ENCODE results near the gene SPOCK1. TPM values are rescaled to one million over a fixed set of nuclear protein-coding genes. Genes with fewer than 3 reads are reported as not detected.

Gene SPOCK1
- total RNA-seq, 1 experiment from 2014 or later, result 10.9 TPM

DNA sequence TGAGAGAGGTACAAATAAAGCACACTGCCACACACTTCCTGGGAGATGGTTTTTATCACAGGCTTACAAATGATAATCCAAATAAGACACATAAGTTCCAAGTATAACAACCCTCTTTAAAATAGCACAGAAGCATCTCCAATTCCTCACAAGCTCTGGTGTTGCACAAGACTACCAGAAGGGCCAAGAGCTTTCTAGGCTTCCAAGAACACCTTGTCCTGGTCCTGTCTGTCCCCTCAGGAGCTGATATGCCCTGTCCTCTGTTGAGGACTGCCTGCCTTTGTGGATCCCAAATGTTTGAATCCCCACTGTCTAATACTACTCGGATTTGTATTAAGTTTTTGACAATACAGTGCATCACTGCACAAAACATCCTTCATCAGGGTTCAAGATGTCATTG lies 110.1 kb downstream of the SPOCK1 start:
- Mint-ChIP-seq H3K4me1 (no peaks in the 10 kb centered on the region), H3K36me3 (ENCODE audit: insufficient read depth in 1 of 3, low read depth in 3 of 3) (no peaks in the 10 kb centered on the region; a peak in 1 of 7 replicates), H3K9me3 (peaks cover 3 to 14% of the 10 kb centered on the region in 2 experiments; a peak in 4 of 5 replicates), H3K27me3 (ENCODE audit: low read depth) (peaks cover 2% of the 10 kb centered on the region), H3K4me3 (no peak overlapping the region), H3K27ac (no peak overlapping the region)
- no peaks in the 10 kb centered on the region for H3K9me3 ChIP-seq (ENCODE audit: control insufficient read depth, low read depth, low read length)
- no peak overlapping the region for H3K27ac ChIP-seq (ENCODE audit: insufficient read length, low read depth, low read length)
- no peak overlapping the region for H3T11ph ChIP-seq (ENCODE audit: low read length)
- no peak overlapping the region for H3K4me2 ChIP-seq (ENCODE audit: insufficient read depth, insufficient read length, low read length)
- no peaks in the 10 kb centered on the region for H3K79me2 ChIP-seq (ENCODE audit: insufficient read depth, low read length)
- no peak overlapping the region for H3K23ac ChIP-seq (ENCODE audit: insufficient read length, low read depth, low read length)
- TF ChIP-seq, protein P1, sequence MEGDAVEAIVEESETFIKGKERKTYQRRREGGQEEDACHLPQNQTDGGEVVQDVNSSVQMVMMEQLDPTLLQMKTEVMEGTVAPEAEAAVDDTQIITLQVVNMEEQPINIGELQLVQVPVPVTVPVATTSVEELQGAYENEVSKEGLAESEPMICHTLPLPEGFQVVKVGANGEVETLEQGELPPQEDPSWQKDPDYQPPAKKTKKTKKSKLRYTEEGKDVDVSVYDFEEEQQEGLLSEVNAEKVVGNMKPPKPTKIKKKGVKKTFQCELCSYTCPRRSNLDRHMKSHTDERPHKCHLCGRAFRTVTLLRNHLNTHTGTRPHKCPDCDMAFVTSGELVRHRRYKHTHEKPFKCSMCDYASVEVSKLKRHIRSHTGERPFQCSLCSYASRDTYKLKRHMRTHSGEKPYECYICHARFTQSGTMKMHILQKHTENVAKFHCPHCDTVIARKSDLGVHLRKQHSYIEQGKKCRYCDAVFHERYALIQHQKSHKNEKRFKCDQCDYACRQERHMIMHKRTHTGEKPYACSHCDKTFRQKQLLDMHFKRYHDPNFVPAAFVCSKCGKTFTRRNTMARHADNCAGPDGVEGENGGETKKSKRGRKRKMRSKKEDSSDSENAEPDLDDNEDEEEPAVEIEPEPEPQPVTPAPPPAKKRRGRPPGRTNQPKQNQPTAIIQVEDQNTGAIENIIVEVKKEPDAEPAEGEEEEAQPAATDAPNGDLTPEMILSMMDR (conservative IDR thresholded peaks at IDR 0.05), result no peak
- no peak overlapping the region for H4K8ac ChIP-seq (replicated peaks; ENCODE audit: insufficient read length, low read depth, low read length)
- no peak overlapping the region for H3K14ac ChIP-seq (ENCODE audit: insufficient read depth, low read length)
- H2BK5ac ChIP-seq (ENCODE audit: insufficient read length, low read length), result no peak overlapping the region
- no peaks in the 10 kb centered on the region for H3K27me3 ChIP-seq (ENCODE audit: insufficient read depth, low read length)
- H3K79me1 ChIP-seq (ENCODE audit: insufficient read depth, low read depth, low read length, poor library complexity, severe bottlenecking), result no peaks in the 10 kb centered on the region
- no peak overlapping the region for H3K4ac ChIP-seq (ENCODE audit: low read depth, low read length)
- H2AK5ac ChIP-seq (ENCODE audit: insufficient read length, low read length), result no peak overlapping the region
- no peak for DNase-seq
- no peaks in the 10 kb centered on the region for H3K4me1 ChIP-seq (ENCODE audit: insufficient read depth, low read length)
- no peak overlapping the region for H3K9ac ChIP-seq (ENCODE audit: extremely low read depth, insufficient read length, low read length)
- no peak overlapping the region for H4K91ac ChIP-seq (ENCODE audit: insufficient read length, low read depth, low read length)
- no peak overlapping the region for H3K18ac ChIP-seq (ENCODE audit: insufficient read length, low read depth, low read length)
- H4K20me1 ChIP-seq (ENCODE audit: control insufficient read depth, insufficient read depth, insufficient read length), result no peaks in the 10 kb centered on the region
- no peaks in the 10 kb centered on the region for H3K23me2 ChIP-seq (ENCODE audit: insufficient read length, low read depth, low read length, poor library complexity, severe bottlenecking)
- no peak overlapping the region for H2BK20ac ChIP-seq (ENCODE audit: low read depth, low read length, poor library complexity, severe bottlenecking)
- H4K5ac ChIP-seq (ENCODE audit: insufficient read length, low read depth, low read length), result no peak overlapping the region
- H2BK15ac ChIP-seq (ENCODE audit: low read depth, low read length), result no peak overlapping the region
- no CpG with 5 or more reads among the region's 1 CpG for WGBS (ENCODE audit: extremely low coverage, insufficient read length, low lambda C conversion rate)
- H2BK120ac ChIP-seq (ENCODE audit: low read depth, low read length, poor library complexity, severe bottlenecking), result no peak overlapping the region
- no peak overlapping the region for H2AFZ ChIP-seq (ENCODE audit: low read length)
- H3K56ac ChIP-seq (ENCODE audit: insufficient read length, low read depth, low read length), result no peak overlapping the region
- H2BK12ac ChIP-seq (ENCODE audit: insufficient read length, low read depth, low read length), result no peak overlapping the region

All from H9 (cell line).